H1 (cell line): ENCODE results near the gene MATR3. TPM values are rescaled to one million over a fixed set of nuclear protein-coding genes. Genes with fewer than 3 reads are reported as not detected.

Experiments
- CEBPB ChIP-seq: IDR thresholded peaks from 2 replicates; pipeline ENCODE4 v1.6.1; 2012; ENCODE audit warnings: low read depth, low read length
- CTBP2 ChIP-seq: IDR thresholded peaks from 2 replicates; pipeline ENCODE4 v1.7.0; 2011; ENCODE audit warnings: borderline replicate concordance, mild to moderate bottlenecking, moderate library complexity, mixed read lengths, low read length; ENCODE audit not compliant: insufficient read depth, insufficient read length
- KDM5A ChIP-seq: fragments of 200-600 bp; IDR thresholded peaks from 2 replicates; pipeline ENCODE4 v1.7.1; 2012; ENCODE audit warnings: mild to moderate bottlenecking, low read length, inconsistent platforms, mixed read lengths
- TAF1 ChIP-seq: IDR thresholded peaks from 2 replicates; pipeline ENCODE4 v1.6.1; 2011; ENCODE audit warnings: mild to moderate bottlenecking, low read depth, low read length
- TAF7 ChIP-seq: optimal IDR thresholded peaks from 2 replicates; pipeline ENCODE3; 2011; ENCODE audit warnings: low read depth, mild to moderate bottlenecking, inconsistent platforms, low read length, moderate library complexity, borderline replicate concordance
- ZNF274 ChIP-seq: IDR thresholded peaks from 2 replicates; pipeline ENCODE4 v1.7.0; 2012; ENCODE audit warnings: low read length, borderline replicate concordance; ENCODE audit errors: extremely low read depth
- polyA plus RNA-seq, 7 experiments: library from polyadenylated mRNA; depleted of rRNA in 3 of 7; stranded (reverse) in 5 of 7; unstranded in 2 of 7; fragments of >200 nt in 5 of 7; fragments of 200-250 nt in 2 of 7; gene quantifications; 1 replicate in 5 of 7; 2 replicates in 1 of 7; 4 replicates in 1 of 7; pipeline versions ENCODE4 v1.2.1 to v1.2.3, GENCODE V29; 2011 to 2013; ENCODE audit warnings: missing spikeins in 2 of 7, mixed read lengths in 2 of 7
- total RNA-seq: library from RNA; stranded (reverse); fragmentation: NEBNext Ultra II Directional; extraction: Animal tissue kit (Norgen Biotek cat#: 25700); gene quantifications from 2 replicates; pipeline ENCODE4 v1.2.1, GENCODE V29; 2021
- TF ChIP-seq, protein P1 (sequence below): IDR thresholded peaks from 2 replicates; pipeline ENCODE4 v1.6.1; 2011; ENCODE audit warnings: low read depth, mild to moderate bottlenecking, low read length; ENCODE audit not compliant: insufficient read depth

MATR3 gene
- total and polyA plus RNA-seq, 2 of the 8 experiments (the other 6 are each of a cell fraction or from before 2014, with no cell fraction given), result 116 to 389 TPM

DNA sequence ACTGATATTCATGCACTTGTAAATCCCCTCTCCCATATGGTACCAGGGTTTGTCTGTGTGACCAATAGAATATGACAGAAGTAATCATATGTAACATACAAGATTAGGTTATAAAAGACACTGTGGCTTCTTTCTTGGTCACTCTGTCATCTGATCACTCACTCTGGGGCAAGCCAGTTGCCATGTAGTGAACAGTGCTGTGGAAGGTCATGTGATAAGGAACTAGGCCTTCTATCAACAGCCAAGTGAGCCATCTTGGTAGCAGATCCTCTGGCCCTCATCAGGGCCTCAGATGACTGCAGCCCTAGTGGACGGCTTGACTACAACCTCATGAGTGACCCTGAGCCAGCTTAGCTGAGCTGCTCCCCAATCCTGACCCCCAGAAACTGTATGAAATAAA lies 30.0 kb upstream of the MATR3 start (continued):
- TF ChIP-seq, protein P1, sequence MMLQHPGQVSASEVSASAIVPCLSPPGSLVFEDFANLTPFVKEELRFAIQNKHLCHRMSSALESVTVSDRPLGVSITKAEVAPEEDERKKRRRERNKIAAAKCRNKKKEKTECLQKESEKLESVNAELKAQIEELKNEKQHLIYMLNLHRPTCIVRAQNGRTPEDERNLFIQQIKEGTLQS, result no peak
- TF ChIP-seq TAF1 (no peak), CEBPB (no peak), KDM5A (no peak), CTBP2 (no peak), ZNF274 (no peak), TAF7 (no peak)
